Cerebellar nuclear complex (tissue), 1 donor: ENCODE data around the gene SMARCD2.
"Not testable (repeated sequence)": the region's sequence is repeated elsewhere in the genome, so short reads cannot be mapped to it uniquely, and the experiment has no call there.

Experiments used
- DNase-seq, 2 experiments: peaks; one replicate each; lab custom pipeline; 2025; lab: John Stamatoyannopoulos, UW

Gene SMARCD2

GRCh38 chr17:63850401-63850800 lies 7.9 kb upstream of the SMARCD2 start:
- DNase-seq = no peak

GRCh38 chr17:63848834-63849689 lies 6.6 kb upstream of the SMARCD2 start:
- DNase-seq = peak in 1 of 2 experiments; percentile 49

- no peak for DNase-seq
Measured at GRCh38 chr17:63847525-63848249, 5.2 kb upstream of the SMARCD2 start.

- no peak for DNase-seq
Measured at GRCh38 chr17:63845509-63845908, 3.0 kb upstream of the SMARCD2 start.

GRCh38 chr17:63843910-63844677 lies 1.6 kb upstream of the SMARCD2 start:
- no peak for DNase-seq

GRCh38 chr17:63843387-63843888 lies 953 bp upstream of the SMARCD2 start:
- DNase-seq = not testable (repeated sequence)

- DNase-seq = no peak
Measured at GRCh38 chr17:63842173-63842539, 329 bp downstream of the SMARCD2 start.

GRCh38 chr17:63841350-63842172 lies 924 bp downstream of the SMARCD2 start:
- DNase-seq = peak in 1 of 2 experiments; percentile 48

- DNase-seq = no peak
Measured at GRCh38 chr17:63840591-63841349, 1.7 kb downstream of the SMARCD2 start.

GRCh38 chr17:63838631-63839171 lies 3.8 kb downstream of the SMARCD2 start:
- peak; percentile 80 to 87 for DNase-seq

- DNase-seq = peak in 1 of 2 experiments; percentile 66
Measured at GRCh38 chr17:63837962-63838600, 4.4 kb downstream of the SMARCD2 start.

GRCh38 chr17:63837480-63837879 lies 5.0 kb downstream of the SMARCD2 start:
- no peak for DNase-seq

GRCh38 chr17:63836811-63837210 lies 5.7 kb downstream of the SMARCD2 start:
- DNase-seq = no peak

GRCh38 chr17:63835167-63835720 lies 7.2 kb downstream of the SMARCD2 start:
- DNase-seq = no peak

GRCh38 chr17:63834431-63835166 lies 7.9 kb downstream of the SMARCD2 start:
- DNase-seq = no peak

GRCh38 chr17:63833741-63834373 lies 8.6 kb downstream of the SMARCD2 start:
- no peak for DNase-seq

GRCh38 chr17:63833026-63833740 lies 9.3 kb downstream of the SMARCD2 start:
- no peak for DNase-seq

GRCh38 chr17:63832455-63832854 lies 10.0 kb downstream of the SMARCD2 start:
- DNase-seq = no peak
